ENCODE measurements around the gene CD164L2. TPM values are rescaled to one million over a fixed set of nuclear protein-coding genes. Genes with fewer than 3 reads are reported as not detected.

Gene CD164L2
- total and polyA plus RNA-seq, 4 donors = 0.15 to 2.8 (median 0.29) TPM; not detected in 1

GRCh38 chr1:27332536-27333281, 50.4 kb downstream of the CD164L2 start:
- no peak overlapping the region for H3K27ac ChIP-seq (ENCODE audit: low read depth, low read length)
- WGBS (ENCODE audit: insufficient coverage) = 68% methylated on average over 11 of the region's 11 CpGs
- H3K4me1 ChIP-seq (ENCODE audit: control insufficient read depth, insufficient read depth, low read length) = no peaks in the 10 kb centered on the region
- DNase-seq (ENCODE audit: low read depth in 4 of 6, low spot score in 6 of 6) = peak in 2 of 6 donors; percentile 42 to 46
- H3K4me3 ChIP-seq (ENCODE audit: low read depth, low read length) = no peak overlapping the region
- H3K9me3 ChIP-seq (ENCODE audit: control insufficient read depth, insufficient read depth, low read length) = no peaks in the 10 kb centered on the region
- no peaks in the 10 kb centered on the region for H3K27me3 ChIP-seq (ENCODE audit: control insufficient read depth, insufficient read depth, low read length)
- H3K36me3 ChIP-seq (ENCODE audit: control insufficient read depth, insufficient read depth, low read length) = peaks cover 79% of the 10 kb centered on the region

DNA sequence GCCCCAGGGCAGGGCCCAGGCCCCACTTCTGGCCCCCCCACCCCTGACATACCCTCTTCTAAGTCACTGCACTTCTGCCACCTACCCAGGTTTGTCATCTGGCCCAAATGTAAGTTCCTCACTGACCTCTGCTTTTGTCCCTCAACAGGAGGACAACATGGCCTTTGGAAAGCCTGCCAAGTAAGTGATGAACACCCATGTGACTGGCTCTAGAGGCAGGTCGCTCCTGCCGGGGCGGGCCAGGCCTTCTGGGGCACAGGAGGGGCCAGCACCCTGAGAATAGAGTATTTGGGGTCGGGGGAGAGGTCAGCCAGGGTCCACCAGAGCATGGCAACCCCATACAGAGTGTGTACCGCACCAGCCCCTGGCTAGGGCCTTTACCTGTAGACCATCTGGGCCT, 51.2 kb downstream of the CD164L2 start:
- Histone ChIP-seq H3K9me3 (ENCODE audit: control insufficient read depth, insufficient read depth, low read length) (no peaks in the 10 kb centered on the region), H3K4me1 (ENCODE audit: control insufficient read depth, insufficient read depth, low read length) (no peaks in the 10 kb centered on the region), H3K27ac (ENCODE audit: low read depth, low read length) (no peak overlapping the region), H3K27me3 (ENCODE audit: control insufficient read depth, insufficient read depth, low read length) (no peaks in the 10 kb centered on the region), H3K36me3 (ENCODE audit: control insufficient read depth, insufficient read depth, low read length) (peaks cover 80% of the 10 kb centered on the region), H3K4me3 (ENCODE audit: low read depth, low read length) (no peak overlapping the region)
- WGBS (ENCODE audit: insufficient coverage) = 100% methylated on average over 5 of the region's 5 CpGs
- DNase-seq (ENCODE audit: low read depth in 4 of 6, low spot score in 6 of 6) = no peak

- H3K27me3 ChIP-seq (ENCODE audit: control insufficient read depth, insufficient read depth, low read length) = no peaks in the 10 kb centered on the region
- no peaks in the 10 kb centered on the region for H3K4me1 ChIP-seq (ENCODE audit: control insufficient read depth, insufficient read depth, low read length)
- H3K27ac ChIP-seq (ENCODE audit: low read depth, low read length) = no peak overlapping the region
- 95% methylated on average over 3 of the region's 3 CpGs for WGBS (ENCODE audit: insufficient coverage)
- H3K4me3 ChIP-seq (ENCODE audit: low read depth, low read length) = no peak overlapping the region
- no peak for DNase-seq (ENCODE audit: low read depth in 4 of 6, low spot score in 6 of 6)
- H3K9me3 ChIP-seq (ENCODE audit: control insufficient read depth, insufficient read depth, low read length) = no peaks in the 10 kb centered on the region
- peaks cover 78% of the 10 kb centered on the region for H3K36me3 ChIP-seq (ENCODE audit: control insufficient read depth, insufficient read depth, low read length)
Measured at GRCh38 chr1:27331426-27331825, 51.7 kb downstream of the CD164L2 start.

- no peaks in the 10 kb centered on the region for H3K4me1 ChIP-seq (ENCODE audit: control insufficient read depth, insufficient read depth, low read length)
- H3K4me3 ChIP-seq (ENCODE audit: low read depth, low read length) = no peak overlapping the region
- 90% methylated on average over 7 of the region's 8 CpGs for WGBS (ENCODE audit: insufficient coverage)
- H3K36me3 ChIP-seq (ENCODE audit: control insufficient read depth, insufficient read depth, low read length) = peaks cover 71% of the 10 kb centered on the region
- H3K27me3 ChIP-seq (ENCODE audit: control insufficient read depth, insufficient read depth, low read length) = no peaks in the 10 kb centered on the region
- H3K27ac ChIP-seq (ENCODE audit: low read depth, low read length) = no peak overlapping the region
- no peaks in the 10 kb centered on the region for H3K9me3 ChIP-seq (ENCODE audit: control insufficient read depth, insufficient read depth, low read length)
- no peak for DNase-seq (ENCODE audit: low read depth in 4 of 6, low spot score in 6 of 6)
Measured at GRCh38 chr1:27330786-27331185, 52.3 kb downstream of the CD164L2 start.

Other genes starting within 250 kb of the CD164L2 start
- gene SLC9A1, start 228.2 kb downstream of the CD164L2 start, total RNA-seq = 1 to 10 TPM; 5.9 to 7.5 TPM
- gene SLC9A1, start 228.2 kb downstream of the CD164L2 start, polyA plus RNA-seq (ENCODE audit: insufficient read length in 2 of 2) = 10 to 100 TPM; 23.2 to 24.5 TPM
- gene WDTC1, start 148.7 kb downstream of the CD164L2 start, total RNA-seq = 10 to 100 TPM; 22.3 to 22.7 TPM
- 10 to 100 TPM; 46.2 to 52.0 TPM for gene WDTC1, start 148.7 kb downstream of the CD164L2 start, polyA plus RNA-seq (ENCODE audit: insufficient read length in 2 of 2)
- gene TMEM222, start 61.2 kb downstream of the CD164L2 start, total RNA-seq = 10 to 100 TPM; 22.6 to 42.2 TPM
- gene TMEM222, start 61.2 kb downstream of the CD164L2 start, polyA plus RNA-seq (ENCODE audit: insufficient read length in 2 of 2) = 10 to 100 TPM; 61.0 to 63.3 TPM
- 1 to 10 TPM in 1 of 2 donors, under 1 TPM in 1; 0.59 to 3.6 TPM for gene SYTL1, start 41.3 kb downstream of the CD164L2 start, total RNA-seq
- 1 to 10 TPM in 1 of 2 donors, under 1 TPM in 1; 0.67 to 1.3 TPM for gene SYTL1, start 41.3 kb downstream of the CD164L2 start, polyA plus RNA-seq (ENCODE audit: insufficient read length in 2 of 2)
- gene MAP3K6, start 16.4 kb downstream of the CD164L2 start, total RNA-seq = 10 to 100 TPM in 1 of 2 donors, 1 to 10 TPM in 1; 5.8 to 21.7 TPM
- gene MAP3K6, start 16.4 kb downstream of the CD164L2 start, polyA plus RNA-seq (ENCODE audit: insufficient read length in 2 of 2) = 10 to 100 TPM in 1 of 2 donors, 1 to 10 TPM in 1; 7.3 to 12.9 TPM
- under 1 TPM in 1 of 2 donors, not detected in 1; 0.44 TPM for gene FCN3, start 8.5 kb downstream of the CD164L2 start, total RNA-seq
- under 1 TPM in 1 of 2 donors, not detected in 1; 0.27 TPM for gene FCN3, start 8.5 kb downstream of the CD164L2 start, polyA plus RNA-seq (ENCODE audit: insufficient read length in 2 of 2)
- gene GPR3, start 9.3 kb upstream of the CD164L2 start, total RNA-seq = 1 to 10 TPM in 1 of 2 donors, under 1 TPM in 1; 0.66 to 1.7 TPM
- 1 to 10 TPM; 3.2 to 3.6 TPM for gene GPR3, start 9.3 kb upstream of the CD164L2 start, polyA plus RNA-seq (ENCODE audit: insufficient read length in 2 of 2)
- 10 to 100 TPM; 24.3 to 32.7 TPM for gene WASF2, start 106.8 kb upstream of the CD164L2 start, total RNA-seq
- 10 to 100 TPM; 76.0 to 76.3 TPM for gene WASF2, start 106.8 kb upstream of the CD164L2 start, polyA plus RNA-seq (ENCODE audit: insufficient read length in 2 of 2)
- 10 to 100 TPM; 13.2 to 22.8 TPM for gene AHDC1, start 220.8 kb upstream of the CD164L2 start, total RNA-seq
- gene AHDC1, start 220.8 kb upstream of the CD164L2 start, polyA plus RNA-seq (ENCODE audit: insufficient read length in 2 of 2) = 10 to 100 TPM; 63.9 to 68.9 TPM

All from spinal cord (tissue), 10 donors.